Astrocyte (in vitro differentiated cells and primary cell): ENCODE measurements around the gene HOXA1. TPM values are rescaled to one million over a fixed set of nuclear protein-coding genes. Genes with fewer than 3 reads are reported as not detected.

Source experiments
- DNase-seq: peaks from one replicate; pipeline ENCODE4 v3.0.0-alpha.2; 2010; ENCODE audit warnings: low read depth
- FAIRE-seq: peaks from 2 replicates; lab custom pipeline; 2011; peaks lifted over from hg19 to GRCh38; lab: Jason Lieb, UNC
- H2AFZ ChIP-seq: 2 replicates; pipeline ENCODE4 v1.6.0; 2012; ENCODE audit warnings: low read depth, low read length, inconsistent platforms
- H3K27ac ChIP-seq: 2 replicates; pipeline ENCODE4 v1.5.1; 2011; ENCODE audit warnings: low read depth, low read length, inconsistent platforms
- H3K27me3 ChIP-seq: 2 replicates; pipeline ENCODE4 v1.6.0; 2011; ENCODE audit warnings: low read length, inconsistent platforms; ENCODE audit not compliant: insufficient read depth
- H3K36me3 ChIP-seq: 2 replicates; pipeline ENCODE4 v1.5.1; 2011; ENCODE audit warnings: low read length, inconsistent platforms; ENCODE audit not compliant: insufficient read depth
- H3K4me1 ChIP-seq: 2 replicates; pipeline ENCODE4 v1.5.1; 2011; ENCODE audit warnings: low read length, inconsistent platforms; ENCODE audit not compliant: insufficient read depth
- H3K4me2 ChIP-seq: 2 replicates; pipeline ENCODE4 v1.6.0; 2012; ENCODE audit warnings: low read length, inconsistent platforms
- H3K4me3 ChIP-seq: 2 replicates; pipeline ENCODE4 v1.5.1; 2011; ENCODE audit warnings: low read depth, mild to moderate bottlenecking, low read length, inconsistent platforms; ENCODE audit not compliant: insufficient read depth
- H3K79me2 ChIP-seq: 2 replicates; pipeline ENCODE4 v1.6.0; 2012; ENCODE audit warnings: mild to moderate bottlenecking, low read length, inconsistent platforms; ENCODE audit not compliant: insufficient read depth
- H3K9ac ChIP-seq: 2 replicates; pipeline ENCODE4 v1.6.0; 2012; ENCODE audit warnings: mild to moderate bottlenecking, low read length, inconsistent platforms
- H3K9me3 ChIP-seq: 2 replicates; pipeline ENCODE4 v1.5.1; 2012; ENCODE audit warnings: low read depth, mild to moderate bottlenecking, low read length, inconsistent platforms; ENCODE audit not compliant: insufficient read depth
- H4K20me1 ChIP-seq: 2 replicates; pipeline ENCODE4 v1.6.0; 2012; ENCODE audit warnings: low read length, inconsistent platforms; ENCODE audit not compliant: insufficient read depth
- H3K27ac Mint-ChIP-seq: one replicate; pipeline ENCODE4 v1.8.0; 2021; ENCODE audit warnings: mild to moderate bottlenecking, mixed read lengths; ENCODE audit not compliant: unreplicated experiment
- H3K27me3 Mint-ChIP-seq: one replicate; pipeline ENCODE4 v1.8.0; 2021; ENCODE audit warnings: low read depth, mixed read lengths; ENCODE audit not compliant: unreplicated experiment
- H3K36me3 Mint-ChIP-seq: one replicate; pipeline ENCODE4 v1.8.0; 2021; ENCODE audit warnings: low read depth, mixed read lengths; ENCODE audit not compliant: unreplicated experiment
- H3K4me1 Mint-ChIP-seq: one replicate; pipeline ENCODE4 v1.8.0; 2021; ENCODE audit warnings: low read depth, mixed read lengths; ENCODE audit not compliant: unreplicated experiment
- H3K4me3 Mint-ChIP-seq: one replicate; pipeline ENCODE4 v1.8.0; 2021; ENCODE audit warnings: mild to moderate bottlenecking, moderate library complexity, mixed read lengths; ENCODE audit not compliant: unreplicated experiment
- H3K9me3 Mint-ChIP-seq: one replicate; pipeline ENCODE4 v1.8.0; 2021; ENCODE audit warnings: mild to moderate bottlenecking, mixed read lengths; ENCODE audit not compliant: unreplicated experiment
- CTCF ChIP-seq: IDR thresholded peaks from 2 replicates; pipeline ENCODE4 v1.5.1; 2011; ENCODE audit warnings: low read depth, mild to moderate bottlenecking, inconsistent platforms, low read length, moderate library complexity; ENCODE audit not compliant: insufficient read depth
- EZH2 ChIP-seq: IDR thresholded peaks from 2 replicates; pipeline ENCODE4 v1.6.1; 2012; ENCODE audit warnings: mild to moderate bottlenecking, low read length, inconsistent platforms; ENCODE audit not compliant: insufficient read depth
- total RNA-seq: library from RNA; stranded (reverse); gene quantifications from 2 replicates; pipeline ENCODE4 v1.2.1, GENCODE V29; 2021

Gene HOXA1
- total RNA-seq, 1 donor from 2014 or later = 0.23 TPM

GRCh38 chr7:27116962-27117886 is 21.4 kb upstream of the HOXA1 start:
- H3K4me3 Mint-ChIP-seq = no peak overlapping the region
- FAIRE-seq (no peak), DNase-seq (peak; percentile 9)
- peaks cover 30% of the 10 kb centered on the region for H3K9me3 Mint-ChIP-seq
- no peak overlapping the region for H3K27ac Mint-ChIP-seq
- peak overlapping the region; percentile 69 for H3K4me3 ChIP-seq
- peaks cover 2% of the 10 kb centered on the region for H3K4me1 Mint-ChIP-seq
- H3K27ac ChIP-seq = peak overlapping the region; percentile 83
- no peak overlapping the region for H2AFZ ChIP-seq
- H3K9me3 ChIP-seq = no peaks in the 10 kb centered on the region
- peaks cover 67% of the 10 kb centered on the region for H3K27me3 ChIP-seq
- H3K36me3 ChIP-seq = no peaks in the 10 kb centered on the region
- H4K20me1 ChIP-seq = peaks cover 4% of the 10 kb centered on the region
- H3K79me2 ChIP-seq = peaks cover 74% of the 10 kb centered on the region
- peak overlapping the region; percentile 82 for H3K4me2 ChIP-seq
- H3K27me3 Mint-ChIP-seq = peaks cover 91% of the 10 kb centered on the region
- no peaks in the 10 kb centered on the region for H3K36me3 Mint-ChIP-seq
- peak overlapping the region; percentile 87 for H3K9ac ChIP-seq
- no peaks in the 10 kb centered on the region for H3K4me1 ChIP-seq
- TF ChIP-seq EZH2 (no peak), CTCF (no peak)

- Histone ChIP-seq H4K20me1 (peaks cover 4% of the 10 kb centered on the region), H3K9ac (peak overlapping the region; percentile 87), H3K4me2 (peak overlapping the region; percentile 82), H3K36me3 (no peaks in the 10 kb centered on the region), H3K4me3 (peak overlapping the region; percentile 69), H2AFZ (no peak overlapping the region), H3K27me3 (peaks cover 61% of the 10 kb centered on the region), H3K9me3 (no peaks in the 10 kb centered on the region), H3K27ac (peak overlapping the region; percentile 83), H3K79me2 (peaks cover 74% of the 10 kb centered on the region), H3K4me1 (no peaks in the 10 kb centered on the region)
- no peaks in the 10 kb centered on the region for H3K36me3 Mint-ChIP-seq
- no peak overlapping the region for H3K4me3 Mint-ChIP-seq
- no peak for TF ChIP-seq CTCF
- TF ChIP-seq EZH2 = peak; percentile 49
- H3K27ac Mint-ChIP-seq = no peak overlapping the region
- peaks cover 2% of the 10 kb centered on the region for H3K4me1 Mint-ChIP-seq
- FAIRE-seq (no peak), DNase-seq (peak; percentile 10)
- H3K9me3 Mint-ChIP-seq = peaks cover 22% of the 10 kb centered on the region
- peaks cover 91% of the 10 kb centered on the region for H3K27me3 Mint-ChIP-seq
These were observed 20.5 kb upstream of the HOXA1 start for GRCh38 chr7:27116031-27116961.
